WTC11 (cell line): ENCODE results near the gene C12orf56.

Source experiments
- CREB1 ChIP-seq: sonication (generic); formaldehyde crosslinking; IDR thresholded peaks from 2 replicates; pipeline ENCODE4 v1.8.0; 2023; ENCODE audit warnings: mild to moderate bottlenecking, missing genetic modification reagents
- NFE2L1 ChIP-seq: sonication (generic); formaldehyde crosslinking; IDR thresholded peaks from 2 replicates; pipeline ENCODE4 v1.8.1; 2023; ENCODE audit warnings: missing genetic modification reagents
- ZBTB43 ChIP-seq: sonication (generic); formaldehyde crosslinking; IDR thresholded peaks from 2 replicates; pipeline ENCODE4 v1.8.1; 2023; ENCODE audit warnings: mild to moderate bottlenecking, missing genetic modification reagents
- TF ChIP-seq, protein P1 (sequence below): fragments of 200-600 bp; IDR thresholded peaks from 2 replicates; pipeline ENCODE4 v1.8.0; 2022; ENCODE audit warnings: antibody characterized with exemption

DNA sequence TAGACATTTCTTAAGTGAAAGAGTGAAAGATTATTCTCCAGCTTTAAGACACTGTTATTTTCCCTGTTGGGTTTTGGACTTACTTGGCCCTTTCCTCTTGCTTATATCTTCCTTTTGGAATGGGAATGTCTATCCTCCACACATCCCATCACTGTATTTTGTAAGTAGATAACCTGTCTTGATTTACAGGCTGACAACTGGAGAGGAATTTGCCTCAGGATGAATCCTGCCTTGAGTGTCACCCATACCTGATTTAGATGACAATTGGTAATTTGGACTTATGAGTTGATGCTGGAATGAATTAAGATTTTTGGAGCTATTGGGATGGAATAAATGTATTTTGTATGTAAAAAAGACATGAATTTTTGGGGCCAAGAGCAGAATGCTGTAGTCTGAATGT lies 94.3 kb downstream of the C12orf56 start:
- TF ChIP-seq NFE2L1 (CRISPR knock-in tag) (no peak), ZBTB43 (no peak), CREB1 (CRISPR knock-in tag) (no peak)
- TF ChIP-seq, protein P1, sequence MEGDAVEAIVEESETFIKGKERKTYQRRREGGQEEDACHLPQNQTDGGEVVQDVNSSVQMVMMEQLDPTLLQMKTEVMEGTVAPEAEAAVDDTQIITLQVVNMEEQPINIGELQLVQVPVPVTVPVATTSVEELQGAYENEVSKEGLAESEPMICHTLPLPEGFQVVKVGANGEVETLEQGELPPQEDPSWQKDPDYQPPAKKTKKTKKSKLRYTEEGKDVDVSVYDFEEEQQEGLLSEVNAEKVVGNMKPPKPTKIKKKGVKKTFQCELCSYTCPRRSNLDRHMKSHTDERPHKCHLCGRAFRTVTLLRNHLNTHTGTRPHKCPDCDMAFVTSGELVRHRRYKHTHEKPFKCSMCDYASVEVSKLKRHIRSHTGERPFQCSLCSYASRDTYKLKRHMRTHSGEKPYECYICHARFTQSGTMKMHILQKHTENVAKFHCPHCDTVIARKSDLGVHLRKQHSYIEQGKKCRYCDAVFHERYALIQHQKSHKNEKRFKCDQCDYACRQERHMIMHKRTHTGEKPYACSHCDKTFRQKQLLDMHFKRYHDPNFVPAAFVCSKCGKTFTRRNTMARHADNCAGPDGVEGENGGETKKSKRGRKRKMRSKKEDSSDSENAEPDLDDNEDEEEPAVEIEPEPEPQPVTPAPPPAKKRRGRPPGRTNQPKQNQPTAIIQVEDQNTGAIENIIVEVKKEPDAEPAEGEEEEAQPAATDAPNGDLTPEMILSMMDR = no peak
